A549 (cell line): ENCODE results near the gene TGFBRAP1. TPM values are rescaled to one million over a fixed set of nuclear protein-coding genes. Genes with fewer than 3 reads are reported as not detected.

Experiments
- ATAC-seq, 2 experiments: fragments of 200-7000 bp in 1 of 2; fragments of >200 bp in 1 of 2; cut with Nextera tagmentation in 1 of 2; cut with Tn5 transposase in 1 of 2; 3 replicates each; pipeline versions ENCODE4 v1.8.0 to v1.9.1; 2018 to 2020; ENCODE audit warnings: mild to moderate bottlenecking in 1 of 2, moderate library complexity in 1 of 2
- CTCF ChIA-PET: fragments of 300-600 bp; sonication (Branson Sonifier 250); formaldehyde crosslinking; extraction: SDS; loops from one replicate; lab custom pipeline; 2021; ENCODE audit warnings: antibody characterized with exemption, inconsistent platforms; lab: Yijun Ruan, JAX
- POLR2A ChIA-PET: fragments of 350-600 bp; formaldehyde crosslinking; extraction: SDS; loops from one replicate; lab custom pipeline; 2021; ENCODE audit warnings: antibody characterized with exemption, inconsistent platforms; lab: Yijun Ruan, JAX
- DNase-seq, 2 experiments: peaks; one replicate each; pipeline versions ENCODE4 v3.0.0 to v3.0.0-alpha.2; 2011 to 2016; ENCODE audit warnings: low read depth in 1 of 2, low spot score in 1 of 2
- FAIRE-seq: peaks from 2 replicates; lab custom pipeline; 2011; peaks lifted over from hg19 to GRCh38; lab: Jason Lieb, UNC
- H3K27ac ChIP-seq, 2 experiments: fragments of >200 bp; sonication (Bioruptor Twin); formaldehyde crosslinking; 3 replicates each; pipeline ENCODE4 v1.5.1; 2016 to 2017
- H3K4me1 ChIP-seq: fragments of >200 bp; sonication (Bioruptor Twin); formaldehyde crosslinking; 3 replicates; pipeline ENCODE4 v1.6.1; 2016
- H3K4me2 ChIP-seq: fragments of >200 bp; sonication (Bioruptor Twin); formaldehyde crosslinking; 3 replicates; pipeline ENCODE4 v1.6.1; 2016
- H3K4me3 ChIP-seq: fragments of >200 bp; sonication (Bioruptor Twin); formaldehyde crosslinking; 3 replicates; pipeline ENCODE4 v1.5.1; 2016
- H3K9me3 ChIP-seq: fragments of >200 bp; sonication (Bioruptor Twin); formaldehyde crosslinking; 3 replicates; pipeline ENCODE4 v1.6.1; 2016
- ATOH8 ChIP-seq: fragments of 250-450 bp; sonication (Bioruptor Pico); IDR thresholded peaks from 2 replicates; pipeline ENCODE4 v1.5.0; 2020; ENCODE audit warnings: low read depth, mild to moderate bottlenecking, moderate library complexity
- BHLHE40 ChIP-seq: IDR thresholded peaks from 2 replicates; pipeline ENCODE4 v1.6.1; 2012; ENCODE audit warnings: low read depth, low read length, inconsistent platforms
- CBX8 ChIP-seq: fragments of 200-600 bp; sonication (generic); IDR thresholded peaks from 2 replicates; pipeline ENCODE4 v1.6.1; 2016
- CEBPB ChIP-seq, 2 experiments: fragments of >200 bp in 1 of 2; sonication (Bioruptor Twin) in 1 of 2; formaldehyde crosslinking in 1 of 2; IDR thresholded peaks; 2 replicates each; pipeline ENCODE4 v1.6.1; 2012 to 2016
- EHMT2 ChIP-seq: fragments of 200-600 bp; sonication (generic); IDR thresholded peaks from 2 replicates; pipeline ENCODE4 v1.6.1; 2016; ENCODE audit warnings: antibody characterized with exemption, low read depth, mild to moderate bottlenecking, moderate library complexity
- EP300 ChIP-seq, 2 experiments: fragments of >200 bp; sonication (Bioruptor Twin); formaldehyde crosslinking; IDR thresholded peaks; 2 replicates in 1 of 2; 3 replicates in 1 of 2; pipeline ENCODE4 v1.6.1; 2016 to 2017
- ESRRA ChIP-seq: fragments of 150-350 bp; IDR thresholded peaks from 2 replicates; pipeline ENCODE4 v1.6.1; 2014; ENCODE audit warnings: mild to moderate bottlenecking, low read length, borderline replicate concordance
- FOSB ChIP-seq: fragments of 250-450 bp; sonication (Bioruptor Pico); IDR thresholded peaks from 2 replicates; pipeline ENCODE4 v1.5.0; 2020; ENCODE audit warnings: mild to moderate bottlenecking, moderate library complexity
- FOXS1 ChIP-seq: fragments of 250-450 bp; sonication (Bioruptor Pico); IDR thresholded peaks from 2 replicates; pipeline ENCODE4 v1.5.0; 2020; ENCODE audit warnings: mild to moderate bottlenecking, moderate library complexity
- HDAC2 ChIP-seq: fragments of 200-600 bp; sonication (generic); IDR thresholded peaks from 2 replicates; pipeline ENCODE4 v1.6.1; 2016
- HEYL ChIP-seq: fragments of 250-450 bp; sonication (Bioruptor Pico); IDR thresholded peaks from 2 replicates; pipeline ENCODE4 v1.8.0; 2021; ENCODE audit warnings: mild to moderate bottlenecking, moderate library complexity
- HOXA7 ChIP-seq: fragments of 250-450 bp; sonication (Bioruptor Pico); IDR thresholded peaks from 2 replicates; pipeline ENCODE4 v1.5.0; 2020; ENCODE audit warnings: mild to moderate bottlenecking, moderate library complexity
- HOXB13 ChIP-seq: fragments of 250-450 bp; sonication (Bioruptor Pico); IDR thresholded peaks from 2 replicates; pipeline ENCODE4 v1.5.0; 2020; ENCODE audit warnings: low read depth, mild to moderate bottlenecking, moderate library complexity
- JUN ChIP-seq, 2 experiments: fragments of >200 bp; sonication (Bioruptor Twin); formaldehyde crosslinking; IDR thresholded peaks; 2 replicates in 1 of 2; 3 replicates in 1 of 2; pipeline ENCODE4 v1.6.1; 2016 to 2017
- MYC ChIP-seq: IDR thresholded peaks from 2 replicates; pipeline ENCODE4 v1.6.1; 2012; ENCODE audit warnings: mild to moderate bottlenecking, inconsistent platforms, low read length, improper control_type of control experiment, borderline replicate concordance
- NFE2L2 ChIP-seq: fragments of 150-350 bp; conservative IDR thresholded peaks from 2 replicates; pipeline ENCODE4 v1.6.1; 2014; ENCODE audit warnings: low read length
- PBX3 ChIP-seq: IDR thresholded peaks from 2 replicates; pipeline ENCODE4 v1.6.1; 2012
- RAD21 ChIP-seq, 2 experiments: fragments of >200 bp in 1 of 2; sonication (Bioruptor Twin) in 1 of 2; formaldehyde crosslinking in 1 of 2; IDR thresholded peaks in 1 of 2; conservative IDR thresholded peaks in 1 of 2; 2 replicates in 1 of 2; 3 replicates in 1 of 2; pipeline ENCODE4 v1.6.1; 2012 to 2018; ENCODE audit warnings: inconsistent platforms in 1 of 2
- RARB ChIP-seq: fragments of 250-450 bp; sonication (Bioruptor Pico); IDR thresholded peaks from 2 replicates; pipeline ENCODE4 v1.8.0; 2021; ENCODE audit warnings: mild to moderate bottlenecking, moderate library complexity
- RCOR1 ChIP-seq: fragments of 150-350 bp; IDR thresholded peaks from 2 replicates; pipeline ENCODE4 v1.6.1; 2014; ENCODE audit warnings: antibody characterized with exemption, low read length, low read depth
- RFX5 ChIP-seq: fragments of 450-650 bp; IDR thresholded peaks from 2 replicates; pipeline ENCODE4 v1.7.1; 2014; ENCODE audit warnings: antibody characterized with exemption, mild to moderate bottlenecking, moderate library complexity
- RNF2 ChIP-seq: fragments of 200-600 bp; sonication (generic); IDR thresholded peaks from 2 replicates; pipeline ENCODE4 v1.6.1; 2016; ENCODE audit warnings: low read depth, mild to moderate bottlenecking, antibody characterized with exemption, moderate library complexity, borderline replicate concordance
- TFCP2L1 ChIP-seq: fragments of 250-450 bp; sonication (Bioruptor Pico); IDR thresholded peaks from 2 replicates; pipeline ENCODE4 v1.5.0; 2021; ENCODE audit warnings: mild to moderate bottlenecking
- TP53 ChIP-seq: fragments of 250-450 bp; sonication (Bioruptor Pico); IDR thresholded peaks from 2 replicates; pipeline ENCODE4 v1.5.0; 2021; ENCODE audit warnings: mild to moderate bottlenecking, moderate library complexity
- ZC3H11A ChIP-seq: fragments of 450-650 bp; IDR thresholded peaks from 2 replicates; pipeline ENCODE4 v1.6.1; 2014; ENCODE audit warnings: antibody characterized with exemption, mild to moderate bottlenecking
- ZNF302 ChIP-seq: fragments of 250-450 bp; sonication (Bioruptor Pico); IDR thresholded peaks from 2 replicates; pipeline ENCODE4 v1.9.0; 2021; ENCODE audit warnings: inconsistent platforms, mild to moderate bottlenecking, moderate library complexity
- WGBS: methylation state at CpG from one replicate; pipeline ENCODE4 v1.1.6; 2017; ENCODE audit errors: missing lambda C conversion rate; 5-methylcytosine and 5-hydroxymethylcytosine counted together
- polyA plus RNA-seq, 4 experiments: library from polyadenylated mRNA; depleted of rRNA in 3 of 4; stranded (reverse); fragments of >200 nt; fragmentation: RNase III in 1 of 4; extraction: RNeasy Plus Mini Kit Qiagen cat#74134 plus additional on column Dnase treatment in 1 of 4; gene quantifications; 2 replicates in 3 of 4; 3 replicates in 1 of 4; pipeline ENCODE4 v1.2.3, GENCODE V29; 2011 to 2017
- TF ChIP-seq, protein P1 (sequence below): fragments of 150-350 bp; IDR thresholded peaks from 2 replicates; pipeline ENCODE4 v1.6.1; 2014; ENCODE audit warnings: low read depth, mild to moderate bottlenecking, low read length
- TF ChIP-seq, protein P2 (sequence below): fragments of >200 bp; sonication (Bioruptor Twin); formaldehyde crosslinking; IDR thresholded peaks from 3 replicates; pipeline ENCODE4 v1.5.1; 2016
- TF ChIP-seq, protein P3 (sequence below): fragments of >200 bp; sonication (Bioruptor Twin); formaldehyde crosslinking; IDR thresholded peaks from 3 replicates; pipeline ENCODE4 v1.6.1; 2016

Gene TGFBRAP1
- polyA plus RNA-seq, 2 of the 4 experiments (the other 2 are of a cell fraction): 9.0 to 13.7 TPM

GRCh38 chr2:105368759-105369408 lies 39.3 kb upstream of the TGFBRAP1 start:
- peaks cover 6% of the 10 kb centered on the region; the same call in 2 of the 3 replicates for H3K4me1 ChIP-seq
- no peak overlapping the region for H3K4me2 ChIP-seq
- POLR2A ChIA-PET: no interaction called here
- no peak for TF ChIP-seq ATOH8
- TF ChIP-seq EP300 (IDR thresholded peaks at IDR 0.05): no peak
- no peak for TF ChIP-seq TFCP2L1 (CRISPR knock-in tag)
- TF ChIP-seq ESRRA: no peak
- no peak for TF ChIP-seq PBX3
- no peak for TF ChIP-seq RNF2
- TF ChIP-seq CEBPB (IDR thresholded peaks at IDR 0.05): no peak
- no peak for TF ChIP-seq JUN (IDR thresholded peaks at IDR 0.05)
- TF ChIP-seq FOSB (CRISPR knock-in tag): no peak
- TF ChIP-seq HDAC2: no peak
- TF ChIP-seq RAD21 (conservative IDR thresholded peaks at IDR 0.05 in 1 of 2, IDR thresholded peaks at IDR 0.05 in 1 of 2): no peak
- no peak for TF ChIP-seq ZNF302 (CRISPR knock-in tag)
- no peak for TF ChIP-seq NFE2L2
- no peak for TF ChIP-seq ZC3H11A
- TF ChIP-seq HEYL (CRISPR knock-in tag): no peak
- no peak for TF ChIP-seq MYC
- no peak for TF ChIP-seq RCOR1
- no peak for TF ChIP-seq RFX5
- TF ChIP-seq HOXA7: no peak
- no peak for TF ChIP-seq BHLHE40
- H3K4me3 ChIP-seq: no peak overlapping the region
- CTCF ChIA-PET: interaction anchor here (0.7 to 6.1 kb wide), 17 partner anchors 9 to 180 kb away, joined by 3 to 146 read pairs (median 5); partner anchors contain the start of gene FHL2
- ATAC-seq: no peak
- FAIRE-seq: no peak
- no peak overlapping the region for H3K27ac ChIP-seq
- H3K9me3 ChIP-seq: no peaks in the 10 kb centered on the region
- DNase-seq: no peak
- WGBS: 81% methylated on average over 8 of the region's 8 CpGs

DNA sequence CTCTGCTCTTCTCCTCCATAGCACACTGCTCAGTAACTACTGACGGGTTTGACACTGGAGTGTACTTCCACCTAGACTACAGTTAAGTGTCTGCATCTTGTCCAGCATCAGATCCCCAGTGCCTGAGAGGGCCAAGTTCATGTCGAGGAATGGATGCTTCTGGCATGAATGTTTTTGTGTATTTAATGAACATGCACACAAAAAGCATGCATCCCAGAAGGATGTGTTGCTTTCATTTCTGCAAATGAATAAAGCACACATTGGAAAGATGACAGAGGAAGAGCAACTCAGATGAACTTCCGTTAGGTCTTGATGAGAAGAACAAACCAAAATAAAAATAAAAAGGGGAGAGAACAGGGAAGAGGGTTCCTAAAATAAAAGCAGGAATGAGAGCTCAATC lies 35.7 kb upstream of the TGFBRAP1 start:
- no peak overlapping the region for H3K27ac ChIP-seq
- H3K9me3 ChIP-seq: no peaks in the 10 kb centered on the region
- 66% methylated on average over 3 of the region's 3 CpGs for WGBS
- no peak for DNase-seq
- CTCF ChIA-PET: interaction anchor here (0.9 to 6.1 kb wide), 3 partner anchors 9 to 184 kb away, joined by 3 to 146 read pairs (median 3); no protein-coding TSS in a partner anchor
- FAIRE-seq: no peak
- H3K4me3 ChIP-seq: no peak overlapping the region
- no peak overlapping the region for H3K4me2 ChIP-seq
- peaks cover 4% of the 10 kb centered on the region; the same call in 2 of the 3 replicates for H3K4me1 ChIP-seq
- ATAC-seq: no peak
- POLR2A ChIA-PET: no interaction called here
- TF ChIP-seq CBX8 (no peak), RARB (no peak), TFCP2L1 (CRISPR knock-in tag) (no peak), HEYL (CRISPR knock-in tag) (no peak), ZC3H11A (no peak), TP53 (no peak), NFE2L2 (no peak), HOXB13 (CRISPR knock-in tag) (no peak), EHMT2 (no peak), RNF2 (no peak), FOXS1 (CRISPR knock-in tag) (no peak)
- TF ChIP-seq, protein P1, sequence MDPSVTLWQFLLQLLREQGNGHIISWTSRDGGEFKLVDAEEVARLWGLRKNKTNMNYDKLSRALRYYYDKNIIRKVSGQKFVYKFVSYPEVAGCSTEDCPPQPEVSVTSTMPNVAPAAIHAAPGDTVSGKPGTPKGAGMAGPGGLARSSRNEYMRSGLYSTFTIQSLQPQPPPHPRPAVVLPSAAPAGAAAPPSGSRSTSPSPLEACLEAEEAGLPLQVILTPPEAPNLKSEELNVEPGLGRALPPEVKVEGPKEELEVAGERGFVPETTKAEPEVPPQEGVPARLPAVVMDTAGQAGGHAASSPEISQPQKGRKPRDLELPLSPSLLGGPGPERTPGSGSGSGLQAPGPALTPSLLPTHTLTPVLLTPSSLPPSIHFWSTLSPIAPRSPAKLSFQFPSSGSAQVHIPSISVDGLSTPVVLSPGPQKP: no peak
- TF ChIP-seq, protein P2, sequence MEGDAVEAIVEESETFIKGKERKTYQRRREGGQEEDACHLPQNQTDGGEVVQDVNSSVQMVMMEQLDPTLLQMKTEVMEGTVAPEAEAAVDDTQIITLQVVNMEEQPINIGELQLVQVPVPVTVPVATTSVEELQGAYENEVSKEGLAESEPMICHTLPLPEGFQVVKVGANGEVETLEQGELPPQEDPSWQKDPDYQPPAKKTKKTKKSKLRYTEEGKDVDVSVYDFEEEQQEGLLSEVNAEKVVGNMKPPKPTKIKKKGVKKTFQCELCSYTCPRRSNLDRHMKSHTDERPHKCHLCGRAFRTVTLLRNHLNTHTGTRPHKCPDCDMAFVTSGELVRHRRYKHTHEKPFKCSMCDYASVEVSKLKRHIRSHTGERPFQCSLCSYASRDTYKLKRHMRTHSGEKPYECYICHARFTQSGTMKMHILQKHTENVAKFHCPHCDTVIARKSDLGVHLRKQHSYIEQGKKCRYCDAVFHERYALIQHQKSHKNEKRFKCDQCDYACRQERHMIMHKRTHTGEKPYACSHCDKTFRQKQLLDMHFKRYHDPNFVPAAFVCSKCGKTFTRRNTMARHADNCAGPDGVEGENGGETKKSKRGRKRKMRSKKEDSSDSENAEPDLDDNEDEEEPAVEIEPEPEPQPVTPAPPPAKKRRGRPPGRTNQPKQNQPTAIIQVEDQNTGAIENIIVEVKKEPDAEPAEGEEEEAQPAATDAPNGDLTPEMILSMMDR: no peak
- TF ChIP-seq, protein P3, sequence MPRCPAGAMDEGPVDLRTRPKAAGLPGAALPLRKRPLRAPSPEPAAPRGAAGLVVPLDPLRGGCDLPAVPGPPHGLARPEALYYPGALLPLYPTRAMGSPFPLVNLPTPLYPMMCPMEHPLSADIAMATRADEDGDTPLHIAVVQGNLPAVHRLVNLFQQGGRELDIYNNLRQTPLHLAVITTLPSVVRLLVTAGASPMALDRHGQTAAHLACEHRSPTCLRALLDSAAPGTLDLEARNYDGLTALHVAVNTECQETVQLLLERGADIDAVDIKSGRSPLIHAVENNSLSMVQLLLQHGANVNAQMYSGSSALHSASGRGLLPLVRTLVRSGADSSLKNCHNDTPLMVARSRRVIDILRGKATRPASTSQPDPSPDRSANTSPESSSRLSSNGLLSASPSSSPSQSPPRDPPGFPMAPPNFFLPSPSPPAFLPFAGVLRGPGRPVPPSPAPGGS: no peak
